OCI-LY7 (cell line): ENCODE data around the gene EP400. TPM values are rescaled to one million over a fixed set of nuclear protein-coding genes. Genes with fewer than 3 reads are reported as not detected.

Source experiments
- BruUV-seq: library from RNA; stranded (reverse); fragments of 400-500 nt; replicated peaks from 2 replicates; lab custom pipeline; 2021; lab: Mats Ljungman, UMichigan
- CTCF ChIA-PET: fragments of 300-600 bp; sonication (Branson Sonifier 250); formaldehyde crosslinking; loops from one replicate; lab custom pipeline; 2022; ENCODE audit warnings: antibody characterized with exemption; ENCODE audit not compliant: unreplicated experiment; lab: Charles Lee
- POLR2A ChIA-PET: fragments of 300-600 bp; sonication (Branson Sonifier 250); formaldehyde crosslinking; loops from one replicate; lab custom pipeline; 2022; ENCODE audit warnings: antibody characterized with exemption; lab: Charles Lee
- DNase-seq: peaks from one replicate; pipeline ENCODE4 v3.0.0-alpha.2; 2015; ENCODE audit warnings: low spot score
- H2AFZ ChIP-seq: fragments of 200-600 bp; sonication (generic), shearing (Covaris generic); 2 replicates; pipeline ENCODE4 v1.6.1; 2014; ENCODE audit warnings: mild to moderate bottlenecking, antibody characterized with exemption, low read length, moderate library complexity
- H3K27ac ChIP-seq: fragments of 200-600 bp; sonication (generic); 2 replicates; pipeline ENCODE4 v1.5.1; 2014; ENCODE audit warnings: mixed run types, low read depth, mild to moderate bottlenecking, moderate library complexity, low read length, inconsistent platforms; ENCODE audit not compliant: poor library complexity, severe bottlenecking
- H3K36me3 ChIP-seq: fragments of 200-600 bp; sonication (generic); 2 replicates; pipeline ENCODE4 v1.6.1; 2014; ENCODE audit warnings: mild to moderate bottlenecking, antibody characterized with exemption, low read length, moderate library complexity, mixed read lengths; ENCODE audit not compliant: insufficient read depth
- H3K4me1 ChIP-seq: fragments of 200-600 bp; sonication (generic); 2 replicates; pipeline ENCODE4 v1.5.1; 2014; ENCODE audit warnings: mild to moderate bottlenecking, low read length; ENCODE audit not compliant: insufficient read depth, poor library complexity, severe bottlenecking
- H3K4me2 ChIP-seq: fragments of 200-600 bp; sonication (generic); 2 replicates; pipeline ENCODE4 v1.6.1; 2014; ENCODE audit warnings: mild to moderate bottlenecking, low read length
- H3K4me3 ChIP-seq: fragments of 200-600 bp; sonication (generic); 2 replicates; pipeline ENCODE4 v1.5.1; 2014; ENCODE audit warnings: mild to moderate bottlenecking, low read depth, low read length; ENCODE audit not compliant: poor library complexity, severe bottlenecking
- H3K79me2 ChIP-seq: fragments of 200-600 bp; sonication (generic); 2 replicates; pipeline ENCODE4 v1.6.1; 2016; ENCODE audit warnings: low read depth, mild to moderate bottlenecking, low read length, moderate library complexity, mixed read lengths; ENCODE audit not compliant: insufficient read depth
- H3K9me2 ChIP-seq: fragments of 200-600 bp; sonication (generic); 2 replicates; pipeline ENCODE4 v1.6.1; 2016; ENCODE audit warnings: mild to moderate bottlenecking, low read length, mixed read lengths; ENCODE audit not compliant: insufficient read depth
- H3K9me3 ChIP-seq: fragments of 200-600 bp; sonication (generic); 2 replicates; pipeline ENCODE4 v1.6.1; 2014; ENCODE audit warnings: mild to moderate bottlenecking, mixed run types, low read length, mixed read lengths
- H4K20me1 ChIP-seq: fragments of 200-600 bp; sonication (generic); 2 replicates; pipeline ENCODE4 v1.6.1; 2014; ENCODE audit warnings: mild to moderate bottlenecking, antibody characterized with exemption, low read length, moderate library complexity, mixed read lengths; ENCODE audit not compliant: insufficient read depth
- CTCF ChIP-seq: fragments of 200-600 bp; sonication (generic); conservative IDR thresholded peaks from 2 replicates; pipeline ENCODE4 v1.5.1; 2014; ENCODE audit warnings: mild to moderate bottlenecking, antibody characterized with exemption, low read length, moderate library complexity, mixed read lengths
- EZH2phosphoT487 ChIP-seq: fragments of 200-600 bp; sonication (generic); IDR thresholded peaks from 2 replicates; pipeline ENCODE4 v1.6.1; 2018; ENCODE audit warnings: low read depth, borderline replicate concordance, mild to moderate bottlenecking, mixed run types, antibody characterized with exemption, low read length, moderate library complexity, mixed read lengths
- intact Hi-C: fragments of 100-400 bp; cut with micrococcal nuclease; formaldehyde crosslinking; loops from one replicate; pipeline ENCODE4 v1.10.0; 2022; ENCODE audit not compliant: unreplicated experiment
- total RNA-seq, 2 experiments: library from RNA; depleted of rRNA in 1 of 2; stranded (reverse); fragments of >200 nt in 1 of 2; shearing (Covaris generic) in 1 of 2; gene quantifications; 2 replicates each; pipeline ENCODE4 v1.2.3, GENCODE V29; 2014 to 2022

The EP400 gene
- total RNA-seq, 2 experiments from 2014 or later, result 20.7 to 56.2 TPM

GRCh38 chr12:132106921-132107320 lies 157.2 kb downstream of the EP400 start:
- peaks cover 53% of the 10 kb centered on the region for H3K36me3 ChIP-seq
- no peak overlapping the region for H3K4me2 ChIP-seq
- no peaks in the 10 kb centered on the region for H3K4me1 ChIP-seq
- no peak for DNase-seq
- no peaks in the 10 kb centered on the region for H3K9me2 ChIP-seq
- H3K9me3 ChIP-seq, result no peaks in the 10 kb centered on the region
- BruUV-seq, result no TSS peak
- no peak for TF ChIP-seq CTCF
- TF ChIP-seq EZH2phosphoT487, result no peak
- POLR2A ChIA-PET, result no interaction called here
- no peak overlapping the region for H3K27ac ChIP-seq
- intact Hi-C loops, result no loop called here
- H3K4me3 ChIP-seq, result no peak overlapping the region
- H2AFZ ChIP-seq, result no peak overlapping the region
- H3K79me2 ChIP-seq, result 0 out of 2 replicates have a peak, but pooled peaks cover 8% of the 10 kb centered on the region
- CTCF ChIA-PET, result no interaction called here
- H4K20me1 ChIP-seq, result no peaks in the 10 kb centered on the region

- no peak overlapping the region for H3K27ac ChIP-seq
- no peak for DNase-seq
- ChIA-PET POLR2A (no interaction called here), CTCF (no interaction called here)
- no peaks in the 10 kb centered on the region for H4K20me1 ChIP-seq
- H3K9me3 ChIP-seq, result no peaks in the 10 kb centered on the region
- H3K4me1 ChIP-seq, result no peaks in the 10 kb centered on the region
- no peak overlapping the region for H3K4me2 ChIP-seq
- intact Hi-C loops, result no loop called here
- TF ChIP-seq EZH2phosphoT487, result no peak
- TF ChIP-seq CTCF, result no peak
- H3K79me2 ChIP-seq, result 0 out of 2 replicates have a peak, but pooled peaks cover 8% of the 10 kb centered on the region
- no peak overlapping the region for H3K4me3 ChIP-seq
- H3K36me3 ChIP-seq, result peaks cover 57% of the 10 kb centered on the region
- no peak overlapping the region for H2AFZ ChIP-seq
- no TSS peak for BruUV-seq
- no peaks in the 10 kb centered on the region for H3K9me2 ChIP-seq
Measured at GRCh38 chr12:132108211-132108832, 158.6 kb downstream of the EP400 start.

GRCh38 chr12:132109741-132110140 lies 160.0 kb downstream of the EP400 start:
- BruUV-seq, result no TSS peak
- POLR2A ChIA-PET, result no interaction called here
- Histone ChIP-seq H3K36me3 (peaks cover 71% of the 10 kb centered on the region), H3K4me3 (no peak overlapping the region), H3K9me2 (no peaks in the 10 kb centered on the region), H4K20me1 (no peaks in the 10 kb centered on the region), H3K9me3 (no peaks in the 10 kb centered on the region), H3K4me2 (no peak overlapping the region), H3K79me2 (0 out of 2 replicates have a peak, but pooled peaks cover 8% of the 10 kb centered on the region), H3K27ac (no peak overlapping the region), H2AFZ (no peak overlapping the region), H3K4me1 (no peaks in the 10 kb centered on the region)
- intact Hi-C loops, result no loop called here
- TF ChIP-seq CTCF (no peak), EZH2phosphoT487 (no peak)
- CTCF ChIA-PET, result no interaction called here
- no peak for DNase-seq
